ENCODE measurements around the gene CD3G.
"Not testable (repeated sequence)": the region's sequence is repeated elsewhere in the genome, so short reads cannot be mapped to it uniquely, and the experiment has no call there.

Gene CD3G
- total RNA-seq = 83.6 to 137 reads per million in 2 donors

- DNase-seq = peak; percentile 33 to 90 (median 57)
Observed at GRCh38 chr11:118343981-118344515, at the start of gene CD3G. Gene CD3G, plus strand, starts transcription at chr11:118344344. Its CDS starts 80 bp downstream, at chr11:118344424.

- DNase-seq = no peak
Observed at GRCh38 chr11:118295199-118295598, 48.9 kb upstream of the CD3G start.

GRCh38 chr11:118295815-118296454 lies 48.2 kb upstream of the CD3G start:
- peak in 3 of 5 experiments; percentile 22 to 73 (median 24) for DNase-seq

GRCh38 chr11:118301600-118302195 lies 42.4 kb upstream of the CD3G start:
- no peak for DNase-seq

GRCh38 chr11:118304227-118304567 lies 39.9 kb upstream of the CD3G start:
- no peak for DNase-seq

GRCh38 chr11:118304568-118305248 lies 39.4 kb upstream of the CD3G start, which contains the start of gene CD3E:
Gene CD3E, plus strand, starts transcription at chr11:118304730. Its CDS starts 223 bp downstream, at chr11:118304953.
- peak in 4 of 5 experiments; percentile 36 to 91 (median 59) for DNase-seq

GRCh38 chr11:118305726-118306125 lies 38.4 kb upstream of the CD3G start:
- peak in 3 of 5 experiments; percentile 21 to 85 (median 70) for DNase-seq

- peak in 2 of 5 experiments; percentile 28 to 67 for DNase-seq
Observed at GRCh38 chr11:118306556-118306955, 37.6 kb upstream of the CD3G start.

GRCh38 chr11:118308995-118309528 lies 35.1 kb upstream of the CD3G start:
- not testable (repeated sequence) for DNase-seq

GRCh38 chr11:118310271-118310670 lies 33.9 kb upstream of the CD3G start:
- DNase-seq = no peak

- no peak for DNase-seq
Observed at GRCh38 chr11:118310781-118311485, 33.2 kb upstream of the CD3G start.

- DNase-seq = peak in 1 of 5 experiments; percentile 32
Observed at GRCh38 chr11:118311518-118311917, 32.6 kb upstream of the CD3G start.

- no peak for DNase-seq
Observed at GRCh38 chr11:118312328-118312727, 31.8 kb upstream of the CD3G start.

GRCh38 chr11:118313242-118313641 lies 30.9 kb upstream of the CD3G start:
- DNase-seq = no peak

GRCh38 chr11:118314988-118315411 lies 29.1 kb upstream of the CD3G start:
- no peak for DNase-seq

- no peak for DNase-seq
Observed at GRCh38 chr11:118318124-118318523, 26.0 kb upstream of the CD3G start.

GRCh38 chr11:118318581-118319336 lies 25.4 kb upstream of the CD3G start:
- DNase-seq = no peak

- DNase-seq = no peak
Observed at GRCh38 chr11:118319337-118319707, 24.8 kb upstream of the CD3G start.

GRCh38 chr11:118320515-118320914 lies 23.6 kb upstream of the CD3G start:
- DNase-seq = no peak

- no peak for DNase-seq
Observed at GRCh38 chr11:118321386-118322082, 22.6 kb upstream of the CD3G start.

GRCh38 chr11:118322721-118323120 lies 21.4 kb upstream of the CD3G start:
- no peak for DNase-seq

Data from T-helper 2 cell (primary cell).